ENCODE data around the gene ZNF772.

ZNF772 gene

DNA sequence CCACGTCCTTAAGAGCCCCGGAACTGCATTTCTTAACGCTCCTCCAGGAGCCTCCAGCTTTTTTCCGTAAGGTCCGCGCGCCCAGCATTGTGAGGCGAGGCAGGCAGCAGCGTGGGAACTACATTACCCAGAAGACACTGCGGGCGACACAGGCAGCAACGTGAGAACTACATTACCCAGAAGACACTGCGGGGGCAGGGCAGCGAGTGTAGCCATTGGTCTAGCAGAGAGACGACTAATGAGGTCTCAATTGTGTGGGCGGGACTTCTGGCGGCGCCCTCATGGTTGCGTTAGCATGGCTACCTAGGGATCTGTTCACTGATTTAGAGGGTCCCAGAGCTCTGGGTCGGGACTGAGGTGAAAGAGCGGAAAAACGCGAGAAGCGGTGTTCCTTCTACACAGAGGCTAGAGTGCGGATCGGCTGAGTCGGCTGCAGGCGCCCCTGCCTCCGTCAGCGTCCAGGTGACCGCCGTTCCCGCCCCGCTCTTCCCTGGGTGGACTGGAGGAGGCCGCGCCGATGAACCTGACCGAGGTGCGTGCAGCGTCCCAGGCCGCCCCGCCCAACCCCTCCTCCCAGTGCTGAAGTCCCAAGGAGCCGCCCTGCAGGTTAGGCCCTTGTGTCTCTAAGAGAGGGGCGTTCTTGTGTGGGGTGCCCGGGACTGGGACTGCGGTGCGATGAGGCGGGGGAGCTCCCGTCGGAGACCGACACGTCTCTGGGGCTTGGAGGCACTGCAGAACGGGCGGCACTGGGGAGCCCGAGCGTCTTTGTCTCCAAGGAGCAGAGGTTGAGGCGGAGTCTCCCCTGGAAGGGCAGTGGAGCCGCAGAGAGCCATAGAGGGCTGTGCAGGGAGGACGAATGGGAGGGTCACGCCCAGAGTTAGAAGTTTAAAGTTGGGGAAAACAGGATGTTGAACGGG lies 42.0 kb downstream of the ZNF772 start, which contains the start of gene ZNF749:
ZNF749 (plus strand) TSS at position 264 of the 917 bp plus-strand sequence; CDS start at position 518, 254 bp downstream.
- DNase-seq = peak; percentile 96 to 98

DNA sequence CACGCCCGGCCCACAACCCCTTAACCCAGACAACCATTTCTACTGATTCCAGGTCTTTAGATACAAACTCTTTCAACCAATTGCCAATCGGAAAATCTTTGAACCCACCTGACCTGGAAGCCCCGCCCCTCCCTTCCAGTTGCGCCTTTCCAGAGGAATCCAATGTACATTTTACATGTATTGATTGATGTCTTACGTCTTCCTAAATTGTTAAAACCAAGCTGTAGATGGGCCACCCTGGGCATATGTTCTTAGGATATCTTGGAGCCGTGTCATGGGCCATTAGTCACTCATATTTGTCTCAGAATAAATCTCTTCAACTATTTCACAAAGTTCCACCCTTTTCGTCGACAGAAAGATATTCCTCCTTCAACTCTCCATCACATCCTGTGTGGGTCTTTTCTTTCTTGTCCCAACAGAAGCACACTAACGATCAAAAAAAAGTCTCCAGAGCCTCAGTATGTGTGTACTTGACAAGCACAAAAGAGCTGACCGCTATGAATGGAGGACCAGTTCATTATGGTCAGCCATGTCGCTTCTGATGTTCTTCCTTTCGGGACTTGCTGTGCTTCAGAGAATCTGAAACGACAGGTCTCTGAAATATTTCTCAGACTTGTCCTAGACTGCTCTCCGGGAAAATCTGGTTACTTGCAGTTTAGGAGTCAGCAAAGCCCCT lies 42.8 kb downstream of the ZNF772 start:
- DNase-seq = peak in 1 of 2 experiments; percentile 44

DNA sequence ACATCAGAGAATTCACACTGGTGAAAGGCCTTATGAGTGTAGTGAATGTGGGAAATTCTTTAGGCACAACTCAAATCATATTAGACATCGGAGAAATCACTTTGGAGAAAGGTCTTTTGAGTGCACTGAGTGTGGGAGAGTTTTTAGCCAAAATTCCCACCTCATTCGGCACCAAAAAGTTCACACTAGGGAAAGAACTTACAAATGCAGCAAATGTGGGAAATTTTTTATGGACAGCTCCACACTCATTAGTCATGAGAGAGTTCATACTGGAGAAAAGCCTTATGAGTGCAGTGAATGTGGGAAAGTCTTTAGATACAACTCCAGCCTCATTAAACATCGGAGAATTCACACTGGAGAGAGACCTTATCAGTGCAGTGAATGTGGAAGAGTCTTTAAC lies 56.3 kb downstream of the ZNF772 start:
- DNase-seq = no peak

DNA sequence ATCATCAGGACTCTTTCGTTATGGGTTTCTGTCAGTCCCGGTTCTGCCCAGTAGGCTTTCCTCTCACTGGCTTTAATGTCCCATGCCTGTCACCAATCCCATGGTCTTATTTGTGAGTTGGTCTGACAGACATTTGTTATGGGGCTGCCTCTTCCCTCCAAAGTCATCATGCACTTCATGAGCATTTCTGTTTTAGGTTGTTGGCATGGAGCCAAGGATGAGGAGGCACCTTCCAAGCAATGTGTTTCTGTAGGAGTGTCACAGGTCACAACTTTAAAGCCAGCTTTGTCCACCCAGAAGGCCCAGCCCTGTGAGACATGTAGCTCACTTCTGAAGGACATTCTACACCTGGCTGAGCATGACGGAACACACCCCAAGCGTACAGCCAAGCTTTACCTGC lies 57.9 kb downstream of the ZNF772 start:
- no peak for DNase-seq

All from NCI-H2081 (cell line).